ENCODE data around the gene STX1B. TPM values are rescaled to one million over a fixed set of nuclear protein-coding genes. Genes with fewer than 3 reads are reported as not detected.
A peak's percentile ranks its signal among the peaks of the same experiment; 100 is the strongest.

The STX1B gene
- total RNA-seq, 1 experiment from 2014 or later: 0.37 TPM

GRCh38 chr16:30996324-30996984 lies 14.0 kb downstream of the STX1B start:
- DNase-seq (ENCODE audit: low read depth): no peak

- no peak for DNase-seq (ENCODE audit: low read depth)
These were observed 14.5 kb downstream of the STX1B start for GRCh38 chr16:30995927-30996323.

DNA sequence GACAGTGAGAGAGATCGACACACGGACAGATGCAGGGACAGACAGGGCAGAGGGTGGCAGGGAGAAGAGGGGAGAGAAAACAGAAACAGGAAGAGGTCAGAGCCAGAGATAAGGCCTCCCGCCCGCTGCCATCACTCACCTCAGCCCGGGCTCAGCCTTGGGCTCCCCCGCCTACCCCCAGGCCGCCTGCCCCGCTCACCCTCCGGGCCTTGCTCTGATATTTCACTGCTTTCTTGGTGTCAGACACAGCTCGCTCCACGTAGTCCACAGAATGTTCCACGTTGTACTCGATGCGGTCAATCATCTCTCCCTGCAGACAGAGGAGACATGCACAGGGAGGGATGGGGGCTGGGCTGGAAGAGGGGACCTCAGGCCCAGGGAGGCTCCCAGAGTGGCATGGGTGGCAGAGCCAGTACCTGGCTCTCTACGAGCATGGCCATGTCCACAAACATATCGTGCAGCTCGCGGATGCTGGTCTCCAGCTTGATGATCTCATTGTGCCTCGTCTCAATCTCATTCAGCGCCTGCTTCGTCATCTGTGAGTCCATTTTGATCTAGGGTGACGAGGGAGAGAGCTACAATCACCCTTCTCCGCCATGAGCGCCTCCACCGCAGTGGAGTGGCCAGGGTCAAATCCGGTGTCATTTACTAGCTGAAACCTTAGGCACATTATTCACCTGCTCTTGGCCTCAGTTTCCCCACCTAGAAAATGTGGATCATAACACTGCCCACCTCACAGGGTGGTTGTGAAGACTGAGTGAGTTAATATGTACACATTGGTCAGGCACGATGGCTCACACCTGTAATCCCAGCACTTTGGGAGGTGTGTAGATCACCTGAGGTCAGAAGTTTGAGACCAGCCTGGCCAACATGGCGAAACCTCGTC lies 17.3 kb downstream of the STX1B start:
- DNase-seq (ENCODE audit: low read depth): no peak

DNA sequence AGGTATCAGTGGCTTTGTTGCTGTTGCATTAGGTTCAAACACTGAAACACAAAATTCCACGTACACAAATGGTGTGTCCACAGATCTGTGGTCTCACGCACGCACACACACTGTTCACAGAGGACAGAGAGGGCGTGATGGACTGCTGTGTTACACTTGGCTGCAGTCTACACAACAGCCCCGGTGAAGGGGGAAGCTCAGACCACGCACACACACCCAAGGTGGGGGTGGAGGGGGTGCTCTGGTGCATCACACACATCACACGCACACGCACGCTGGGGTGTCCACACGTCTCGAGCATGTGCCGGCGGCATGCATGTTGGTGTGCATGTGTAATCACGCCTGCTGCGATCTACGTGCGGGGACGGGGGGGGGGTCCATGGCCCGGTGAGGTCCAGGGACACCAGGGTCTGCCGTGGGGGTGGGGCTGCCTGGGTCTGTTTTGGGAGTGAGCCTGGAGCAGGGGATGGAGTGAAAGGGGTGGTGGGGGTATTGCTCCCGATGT lies 18.1 kb downstream of the STX1B start:
- DNase-seq (ENCODE audit: low read depth): no peak

GRCh38 chr16:30991052-30991451 lies 19.4 kb downstream of the STX1B start:
- DNase-seq (ENCODE audit: low read depth): no peak

DNA sequence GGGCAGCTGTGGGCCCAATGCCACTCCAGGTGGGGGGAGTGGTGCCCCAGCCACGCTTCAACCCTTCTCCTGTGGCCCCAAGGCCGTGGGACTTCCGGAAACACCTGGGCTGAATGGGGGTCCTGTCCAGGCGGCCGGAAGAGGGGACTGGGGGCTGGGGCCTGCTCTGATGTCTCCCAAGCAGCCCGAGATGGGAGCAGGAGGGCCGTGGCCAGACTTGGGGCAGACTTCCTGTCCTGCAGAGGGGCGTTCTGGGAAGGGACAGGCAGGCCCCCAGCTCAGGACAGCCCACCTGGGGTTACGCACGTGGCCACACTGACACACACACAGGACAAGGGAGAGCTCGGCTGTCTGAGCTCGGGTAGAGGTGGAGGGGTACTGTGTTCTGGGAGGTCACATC lies 20.3 kb downstream of the STX1B start:
- DNase-seq (ENCODE audit: low read depth): no peak

DNA sequence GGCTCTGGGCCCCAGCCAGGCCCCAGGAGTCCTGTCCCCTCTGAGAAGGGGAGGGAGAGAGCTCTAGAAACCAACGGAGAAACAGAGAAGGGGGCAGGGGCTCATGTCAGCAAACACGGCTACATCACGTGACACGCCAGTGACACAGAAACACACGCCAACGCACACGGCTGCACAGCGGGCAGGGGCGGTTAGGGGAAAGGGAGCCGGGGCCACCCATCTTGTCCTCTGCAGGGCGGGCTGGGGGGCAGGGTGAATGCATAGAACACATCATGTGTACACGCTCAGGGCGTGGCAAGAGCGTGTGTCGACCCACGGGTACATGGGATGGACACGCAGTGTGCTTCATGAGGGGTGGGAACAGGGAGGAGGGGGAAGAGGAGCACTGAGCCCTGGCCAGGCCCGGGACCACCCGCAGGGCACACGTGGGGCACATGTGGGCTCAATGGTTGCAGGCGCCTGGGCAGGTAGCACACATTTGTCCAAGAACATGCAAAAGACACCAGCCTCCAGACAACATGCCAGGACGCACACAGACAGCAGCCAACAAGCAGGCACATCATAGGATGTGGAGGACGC lies 20.9 kb downstream of the STX1B start:
- DNase-seq (ENCODE audit: low read depth): no peak

- no peak for DNase-seq (ENCODE audit: low read depth)
These were observed 22.8 kb downstream of the STX1B start for GRCh38 chr16:30987581-30988190.

- DNase-seq (ENCODE audit: low read depth): no peak
These were observed 24.1 kb downstream of the STX1B start for GRCh38 chr16:30986129-30986991.

DNA sequence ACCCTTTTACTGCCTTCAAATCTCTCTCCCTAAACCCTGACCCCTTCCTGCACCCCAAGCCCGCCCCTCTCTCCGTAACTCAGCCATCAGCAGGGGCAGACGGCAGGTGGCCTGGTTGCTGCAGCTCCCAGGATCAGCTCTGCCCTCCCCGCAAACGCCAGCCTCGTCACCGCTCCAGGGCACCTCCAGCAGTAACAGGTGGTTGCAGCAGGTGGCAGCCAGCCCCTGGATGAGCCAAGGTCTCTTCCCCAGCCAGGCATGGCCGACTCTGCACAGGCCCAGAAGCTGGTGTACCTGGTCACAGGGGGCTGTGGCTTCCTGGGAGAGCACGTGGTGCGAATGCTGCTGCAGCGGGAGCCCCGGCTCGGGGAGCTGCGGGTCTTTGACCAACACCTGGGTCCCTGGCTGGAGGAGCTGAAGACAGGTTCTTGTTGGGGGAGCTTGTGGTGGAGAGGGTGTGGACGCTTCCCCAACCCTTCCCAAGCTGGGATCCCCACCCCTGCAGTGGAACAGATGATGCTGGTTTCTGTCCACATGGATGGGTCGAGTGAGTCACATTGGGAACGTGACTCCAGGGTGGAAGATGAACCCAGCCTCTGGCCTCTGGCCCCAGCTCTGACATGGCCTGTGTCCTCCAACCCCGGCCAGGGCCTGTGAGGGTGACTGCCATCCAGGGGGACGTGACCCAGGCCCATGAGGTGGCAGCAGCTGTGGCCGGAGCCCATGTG lies 24.9 kb downstream of the STX1B start:
- peak; percentile 61 for DNase-seq (ENCODE audit: low read depth)

- DNase-seq (ENCODE audit: low read depth): peak; percentile 76
These were observed 25.6 kb downstream of the STX1B start, which contains the start of gene HSD3B7 for GRCh38 chr16:30984669-30985400. HSD3B7 (plus strand) TSS chr16:30985207; CDS start chr16:30985659, 452 bp downstream.

DNA sequence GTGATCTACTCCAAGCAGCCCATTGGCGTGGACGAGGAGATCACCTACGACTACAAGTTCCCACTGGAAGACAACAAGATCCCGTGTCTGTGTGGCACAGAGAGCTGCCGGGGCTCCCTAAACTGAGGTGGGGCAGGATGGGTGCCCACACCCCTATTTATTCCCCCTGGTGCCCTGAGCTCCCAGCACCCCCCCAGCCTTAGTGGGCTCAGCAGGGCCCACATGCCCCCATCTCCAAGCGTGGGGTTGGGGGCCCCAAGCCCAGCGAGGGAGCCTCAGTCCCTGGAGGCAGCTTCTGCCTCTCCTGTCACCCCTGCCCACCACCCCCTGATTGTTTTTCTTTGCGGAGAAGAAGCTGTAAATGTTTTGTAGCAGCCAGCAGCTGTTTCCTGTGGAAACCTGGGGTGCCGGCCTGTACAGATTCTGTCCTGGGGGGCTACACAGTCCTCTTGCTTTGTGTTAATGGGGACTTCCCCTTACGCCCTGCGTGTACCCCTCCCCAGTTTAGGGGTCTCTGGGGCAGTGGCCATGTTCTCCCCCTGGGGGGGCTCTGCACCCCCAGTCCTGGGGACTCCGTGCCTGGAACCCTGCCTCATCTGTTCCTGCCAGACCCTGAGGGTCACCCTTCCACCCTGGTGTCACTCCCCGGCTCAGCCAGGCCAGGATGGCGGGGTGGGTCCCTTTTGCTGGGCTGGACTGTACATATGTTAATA lies 26.4 kb downstream of the STX1B start:
- no peak for DNase-seq (ENCODE audit: low read depth)

DNA sequence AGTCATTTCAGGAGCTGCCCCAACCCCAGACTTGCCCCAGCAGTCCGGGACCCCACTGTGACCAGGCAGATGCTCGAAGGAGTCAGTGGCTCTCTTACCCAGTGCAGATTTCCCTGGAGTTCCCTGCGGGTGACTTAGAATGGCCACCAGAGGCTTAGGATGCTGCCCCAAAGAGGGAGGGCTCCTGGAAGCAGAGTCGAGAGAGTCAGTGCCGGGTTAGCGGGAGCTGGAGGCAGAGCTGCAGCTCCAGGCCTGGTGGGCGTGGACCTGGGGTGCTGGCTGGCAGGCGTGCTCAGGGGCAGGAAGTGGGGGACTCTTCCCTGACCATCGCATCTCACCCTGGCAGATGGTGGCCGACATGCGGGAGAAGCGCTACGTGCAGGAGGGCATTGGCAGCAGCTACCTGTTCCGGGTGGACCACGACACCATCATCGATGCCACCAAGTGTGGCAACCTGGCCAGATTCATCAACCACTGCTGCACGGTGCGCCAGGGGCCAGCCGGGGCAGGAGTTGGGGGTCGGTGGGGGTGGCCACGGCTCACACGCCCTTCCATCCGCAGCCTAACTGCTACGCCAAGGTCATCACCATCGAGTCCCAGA lies 27.0 kb downstream of the STX1B start:
- DNase-seq (ENCODE audit: low read depth): peak; percentile 39

DNA sequence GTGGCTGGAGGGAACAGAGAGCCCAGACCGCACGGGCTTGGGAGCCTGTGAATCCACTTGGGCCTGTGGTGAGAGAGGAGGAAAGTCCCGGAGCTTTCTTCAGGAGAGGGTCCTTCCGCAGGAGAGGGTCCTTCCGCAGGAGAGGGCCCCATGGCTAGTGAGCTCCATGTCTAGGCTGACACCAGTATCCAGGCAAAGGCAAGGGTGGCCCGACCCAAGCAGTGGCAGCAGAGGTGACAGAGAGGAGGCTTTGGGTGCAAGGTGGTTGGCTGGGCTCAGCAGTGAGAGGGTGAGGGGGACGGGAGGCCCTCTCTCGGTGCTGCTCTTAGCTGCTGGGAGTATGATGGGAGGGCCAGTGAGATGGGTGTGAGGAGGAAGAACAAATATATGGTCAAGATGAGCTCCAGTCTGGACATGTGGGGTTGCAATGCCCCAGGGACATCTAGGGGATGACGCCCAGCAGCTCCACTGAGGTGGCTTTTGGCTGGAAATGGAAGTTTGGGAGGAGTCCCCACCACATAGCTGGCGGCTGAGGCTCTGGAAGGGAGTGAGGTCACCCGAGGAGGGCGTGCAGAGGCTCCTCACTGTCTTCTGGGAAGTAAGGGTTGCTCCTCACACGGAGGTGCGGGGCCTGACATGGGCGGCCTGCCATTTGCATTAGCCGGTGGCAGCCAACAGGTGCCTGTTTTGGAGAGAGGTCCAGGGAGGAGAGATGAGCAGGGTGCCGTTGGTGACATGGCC lies 27.7 kb downstream of the STX1B start:
- no peak for DNase-seq (ENCODE audit: low read depth)

GRCh38 chr16:30980959-30981358 lies 29.5 kb downstream of the STX1B start:
- DNase-seq (ENCODE audit: low read depth): no peak

- DNase-seq (ENCODE audit: low read depth): no peak
These were observed 30.0 kb downstream of the STX1B start for GRCh38 chr16:30980434-30980833.

GRCh38 chr16:30980023-30980371 lies 30.4 kb downstream of the STX1B start:
- no peak for DNase-seq (ENCODE audit: low read depth)

Measured in M059J (cell line).